ENCODE measurements around the gene VPS8.
"Not testable (repeated sequence)": the region's sequence is repeated elsewhere in the genome, so short reads cannot be mapped to it uniquely, and the experiment has no call there.

The VPS8 gene

GRCh38 chr3:185017584-185017983 is 205.6 kb downstream of the VPS8 start:
- H3K27me3 ChIP-seq (replicated peaks; ENCODE audit: control insufficient read depth, insufficient read depth, low read length); H3K4me3 ChIP-seq (ENCODE audit: low read length); H3K4me1 ChIP-seq (ENCODE audit: control insufficient read depth, insufficient read depth, low read length); H3K9me3 ChIP-seq (ENCODE audit: control insufficient read depth, low read length); DNase-seq (ENCODE audit: low read depth); H3K9ac ChIP-seq (ENCODE audit: low read length); H3K36me3 ChIP-seq (ENCODE audit: control insufficient read depth, insufficient read depth, low read length, severe bottlenecking): not testable (repeated sequence)

- not testable (repeated sequence) for H3K4me1 ChIP-seq (ENCODE audit: control insufficient read depth, insufficient read depth, low read length); H3K4me3 ChIP-seq (ENCODE audit: low read length); H3K36me3 ChIP-seq (ENCODE audit: control insufficient read depth, insufficient read depth, low read length, severe bottlenecking); DNase-seq (ENCODE audit: low read depth); H3K9ac ChIP-seq (ENCODE audit: low read length); H3K9me3 ChIP-seq (ENCODE audit: control insufficient read depth, low read length); H3K27me3 ChIP-seq (replicated peaks; ENCODE audit: control insufficient read depth, insufficient read depth, low read length)
Observed at GRCh38 chr3:185017996-185018395, 206.0 kb downstream of the VPS8 start.

DNA sequence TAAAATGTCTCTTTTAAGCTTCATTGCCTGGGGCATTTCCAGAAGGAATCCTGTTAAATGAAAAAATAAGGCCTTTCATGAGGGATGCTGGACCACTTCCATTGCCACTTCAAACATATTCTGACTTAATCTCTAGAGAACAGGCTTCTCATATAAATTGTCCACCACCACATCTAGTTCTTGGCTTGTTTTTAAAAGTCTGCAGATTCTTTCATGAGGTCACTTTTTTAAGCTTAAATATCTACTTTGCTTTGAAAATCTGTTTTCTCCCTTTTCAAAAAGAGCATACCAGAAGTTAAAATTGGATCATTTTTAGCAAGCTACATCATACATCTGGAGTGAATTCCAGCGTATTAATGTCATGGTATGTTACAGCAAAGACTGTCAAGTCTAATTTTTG is 209.3 kb downstream of the VPS8 start:
- Histone ChIP-seq H3K9ac (ENCODE audit: low read length) (no peak overlapping the region), H3K4me3 (ENCODE audit: low read length) (no peak overlapping the region), H3K36me3 (ENCODE audit: control insufficient read depth, insufficient read depth, low read length, severe bottlenecking) (peaks cover 4% of the 10 kb centered on the region), H3K4me1 (ENCODE audit: control insufficient read depth, insufficient read depth, low read length) (no peaks in the 10 kb centered on the region), H3K9me3 (ENCODE audit: control insufficient read depth, low read length) (no peaks in the 10 kb centered on the region), H3K27me3 (replicated peaks; ENCODE audit: control insufficient read depth, insufficient read depth, low read length) (no peaks in the 10 kb centered on the region)
- DNase-seq (ENCODE audit: low read depth), result peak; percentile 43

- no peak for DNase-seq (ENCODE audit: low read depth)
Observed at GRCh38 chr3:185024406-185024805, 212.4 kb downstream of the VPS8 start.

GRCh38 chr3:185024966-185025365 is 213.0 kb downstream of the VPS8 start:
- H3K36me3 ChIP-seq (ENCODE audit: control insufficient read depth, insufficient read depth, low read length, severe bottlenecking), result no peaks in the 10 kb centered on the region
- no peak overlapping the region for H3K4me3 ChIP-seq (ENCODE audit: low read length)
- H3K27me3 ChIP-seq (replicated peaks; ENCODE audit: control insufficient read depth, insufficient read depth, low read length), result no peaks in the 10 kb centered on the region
- H3K9ac ChIP-seq (ENCODE audit: low read length), result no peak overlapping the region
- H3K9me3 ChIP-seq (ENCODE audit: control insufficient read depth, low read length), result no peaks in the 10 kb centered on the region
- DNase-seq (ENCODE audit: low read depth), result no peak
- H3K4me1 ChIP-seq (ENCODE audit: control insufficient read depth, insufficient read depth, low read length), result no peaks in the 10 kb centered on the region

More at GRCh38 chr3:185024406-185024805, 212.4 kb downstream of the VPS8 start:
- Histone ChIP-seq H3K4me3 (ENCODE audit: low read length) (no peak overlapping the region), H3K9ac (ENCODE audit: low read length) (no peak overlapping the region), H3K27me3 (replicated peaks; ENCODE audit: control insufficient read depth, insufficient read depth, low read length) (no peaks in the 10 kb centered on the region), H3K36me3 (ENCODE audit: control insufficient read depth, insufficient read depth, low read length, severe bottlenecking) (no peaks in the 10 kb centered on the region), H3K4me1 (ENCODE audit: control insufficient read depth, insufficient read depth, low read length) (no peaks in the 10 kb centered on the region), H3K9me3 (ENCODE audit: control insufficient read depth, low read length) (no peaks in the 10 kb centered on the region)

DNA sequence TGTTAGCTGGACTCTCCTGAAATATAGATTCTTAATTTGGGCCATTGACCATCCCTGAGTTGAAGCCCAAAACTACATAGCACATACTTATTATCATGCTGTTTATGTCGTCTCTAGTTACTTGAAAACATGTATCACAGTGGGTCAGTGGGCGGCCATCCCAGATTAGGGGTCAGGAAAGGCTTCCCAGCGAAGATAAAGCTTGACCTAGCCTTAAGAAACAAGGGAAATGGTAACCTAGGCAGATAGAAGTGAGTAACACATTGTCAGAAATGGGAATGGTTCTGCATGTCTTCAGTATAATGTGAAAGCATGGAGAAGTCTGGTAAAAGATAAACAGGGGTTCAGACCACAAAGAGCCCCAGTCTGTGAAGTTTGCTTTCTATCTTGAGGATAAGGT is 216.2 kb downstream of the VPS8 start:
- Histone ChIP-seq H3K4me1 (ENCODE audit: control insufficient read depth, insufficient read depth, low read length) (no peaks in the 10 kb centered on the region), H3K4me3 (ENCODE audit: low read length) (no peak overlapping the region), H3K9me3 (ENCODE audit: control insufficient read depth, low read length) (no peaks in the 10 kb centered on the region), H3K9ac (ENCODE audit: low read length) (no peak overlapping the region), H3K27me3 (replicated peaks; ENCODE audit: control insufficient read depth, insufficient read depth, low read length) (no peaks in the 10 kb centered on the region), H3K36me3 (ENCODE audit: control insufficient read depth, insufficient read depth, low read length, severe bottlenecking) (peaks cover 1% of the 10 kb centered on the region)
- DNase-seq (ENCODE audit: low read depth), result no peak

GRCh38 chr3:185029086-185029485 is 217.1 kb downstream of the VPS8 start:
- Histone ChIP-seq H3K27me3 (replicated peaks; ENCODE audit: control insufficient read depth, insufficient read depth, low read length) (no peaks in the 10 kb centered on the region), H3K4me3 (ENCODE audit: low read length) (no peak overlapping the region), H3K9me3 (ENCODE audit: control insufficient read depth, low read length) (no peaks in the 10 kb centered on the region), H3K4me1 (ENCODE audit: control insufficient read depth, insufficient read depth, low read length) (no peaks in the 10 kb centered on the region), H3K36me3 (ENCODE audit: control insufficient read depth, insufficient read depth, low read length, severe bottlenecking) (peaks cover 5% of the 10 kb centered on the region), H3K9ac (ENCODE audit: low read length) (no peak overlapping the region)
- DNase-seq (ENCODE audit: low read depth), result no peak

DNA sequence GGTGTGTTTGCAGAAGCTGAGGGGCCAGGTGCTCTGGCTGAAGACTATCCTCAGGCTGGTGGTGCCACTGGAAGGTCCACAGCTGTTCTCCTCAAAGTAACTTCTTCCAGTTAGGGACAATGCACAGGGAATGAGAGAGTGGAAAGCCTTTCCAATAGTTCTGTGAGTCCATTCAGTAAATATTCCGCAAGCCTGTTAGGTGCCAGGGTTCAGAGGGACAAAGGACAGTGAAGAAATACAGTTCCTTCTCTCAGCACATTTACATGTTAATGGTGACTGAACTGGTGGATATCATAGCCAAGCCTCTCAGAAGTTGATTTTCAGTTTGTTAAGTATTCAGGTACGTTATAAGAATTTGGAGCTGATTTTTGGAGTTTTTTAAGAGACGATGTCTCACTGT is 218.4 kb downstream of the VPS8 start:
- Histone ChIP-seq H3K9ac (ENCODE audit: low read length) (no peak overlapping the region), H3K36me3 (ENCODE audit: control insufficient read depth, insufficient read depth, low read length, severe bottlenecking) (peaks cover 5% of the 10 kb centered on the region), H3K4me1 (ENCODE audit: control insufficient read depth, insufficient read depth, low read length) (no peaks in the 10 kb centered on the region), H3K4me3 (ENCODE audit: low read length) (no peak overlapping the region), H3K9me3 (ENCODE audit: control insufficient read depth, low read length) (no peaks in the 10 kb centered on the region), H3K27me3 (replicated peaks; ENCODE audit: control insufficient read depth, insufficient read depth, low read length) (no peaks in the 10 kb centered on the region)
- no peak for DNase-seq (ENCODE audit: low read depth)

DNA sequence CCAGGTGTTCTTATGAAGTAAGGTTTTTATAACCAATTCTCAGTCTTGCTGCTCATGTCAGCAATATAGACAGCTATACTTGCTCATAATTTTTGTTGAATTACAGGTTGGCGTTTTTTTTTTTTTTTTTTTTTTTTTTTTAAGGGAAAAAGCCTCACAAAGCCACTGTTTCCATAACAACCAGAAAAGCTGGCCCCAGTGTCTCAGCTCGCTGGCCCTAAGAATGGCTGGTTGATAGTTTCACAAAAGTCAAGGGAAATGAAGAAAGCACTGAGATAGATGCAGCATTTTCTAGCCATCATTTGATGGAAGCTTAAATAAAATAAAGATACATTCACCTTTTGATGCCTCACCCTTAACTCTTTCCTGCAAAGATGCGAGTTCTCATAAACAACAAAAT is 219.0 kb downstream of the VPS8 start:
- no peak for DNase-seq (ENCODE audit: low read depth)
- H3K4me1 ChIP-seq (ENCODE audit: control insufficient read depth, insufficient read depth, low read length), result no peaks in the 10 kb centered on the region
- no peaks in the 10 kb centered on the region for H3K27me3 ChIP-seq (replicated peaks; ENCODE audit: control insufficient read depth, insufficient read depth, low read length)
- H3K9me3 ChIP-seq (ENCODE audit: control insufficient read depth, low read length), result no peaks in the 10 kb centered on the region
- no peak overlapping the region for H3K9ac ChIP-seq (ENCODE audit: low read length)
- H3K36me3 ChIP-seq (ENCODE audit: control insufficient read depth, insufficient read depth, low read length, severe bottlenecking), result peaks cover 5% of the 10 kb centered on the region
- no peak overlapping the region for H3K4me3 ChIP-seq (ENCODE audit: low read length)

- no peak for DNase-seq (ENCODE audit: low read depth)
- Histone ChIP-seq H3K4me3 (ENCODE audit: low read length) (no peak overlapping the region), H3K9ac (ENCODE audit: low read length) (no peak overlapping the region), H3K27me3 (replicated peaks; ENCODE audit: control insufficient read depth, insufficient read depth, low read length) (no peaks in the 10 kb centered on the region), H3K4me1 (ENCODE audit: control insufficient read depth, insufficient read depth, low read length) (no peaks in the 10 kb centered on the region), H3K36me3 (ENCODE audit: control insufficient read depth, insufficient read depth, low read length, severe bottlenecking) (peaks cover 5% of the 10 kb centered on the region), H3K9me3 (ENCODE audit: control insufficient read depth, low read length) (peaks cover 16% of the 10 kb centered on the region)
Observed at GRCh38 chr3:185037801-185038200, 225.8 kb downstream of the VPS8 start.

DNA sequence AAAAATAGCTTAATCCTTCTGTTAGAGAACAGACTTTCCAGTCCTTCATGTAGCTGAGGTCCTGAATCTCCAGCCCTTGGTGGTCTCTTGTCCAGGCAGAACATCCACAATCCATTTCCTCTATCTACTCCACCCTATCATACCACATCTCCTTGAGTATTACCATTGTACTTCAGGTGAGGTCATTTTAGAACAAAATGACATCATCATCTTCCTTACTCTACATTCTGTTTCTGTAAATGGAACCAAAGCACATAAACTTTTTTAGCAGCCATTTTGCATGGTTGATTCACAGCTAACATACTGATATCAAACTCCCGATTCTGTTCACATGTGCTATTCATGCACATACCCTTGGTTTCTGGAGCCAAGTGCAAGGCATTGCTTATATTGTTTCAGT is 228.5 kb downstream of the VPS8 start:
- Histone ChIP-seq H3K9me3 (ENCODE audit: control insufficient read depth, low read length) (peaks cover 16% of the 10 kb centered on the region), H3K4me1 (ENCODE audit: control insufficient read depth, insufficient read depth, low read length) (peaks cover 6% of the 10 kb centered on the region), H3K36me3 (ENCODE audit: control insufficient read depth, insufficient read depth, low read length, severe bottlenecking) (no peaks in the 10 kb centered on the region), H3K27me3 (replicated peaks; ENCODE audit: control insufficient read depth, insufficient read depth, low read length) (no peaks in the 10 kb centered on the region), H3K4me3 (ENCODE audit: low read length) (no peak overlapping the region), H3K9ac (ENCODE audit: low read length) (no peak overlapping the region)
- DNase-seq (ENCODE audit: low read depth), result no peak

DNA sequence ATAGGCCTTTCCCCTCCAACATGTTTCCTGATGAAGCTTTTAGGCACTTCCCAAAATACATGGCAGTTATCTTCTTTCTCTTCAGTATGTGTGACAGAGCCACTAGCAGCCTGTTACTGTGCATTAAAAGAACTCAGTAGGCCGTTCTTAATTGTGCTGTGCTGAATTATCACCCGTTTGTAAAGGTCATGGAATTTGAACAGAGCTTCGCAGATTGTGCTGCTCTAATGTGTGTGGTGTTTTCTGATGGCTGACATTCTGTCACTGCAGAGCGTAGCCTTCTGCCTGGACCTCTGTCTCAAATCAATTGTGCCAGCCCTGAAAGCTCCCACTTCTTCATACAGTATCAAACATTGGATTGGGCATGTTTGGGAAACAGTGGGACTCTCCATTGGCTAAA is 229.6 kb downstream of the VPS8 start:
- H3K4me1 ChIP-seq (ENCODE audit: control insufficient read depth, insufficient read depth, low read length), result peaks cover 15% of the 10 kb centered on the region
- H3K4me3 ChIP-seq (ENCODE audit: low read length), result no peak overlapping the region
- H3K27me3 ChIP-seq (replicated peaks; ENCODE audit: control insufficient read depth, insufficient read depth, low read length), result no peaks in the 10 kb centered on the region
- H3K9me3 ChIP-seq (ENCODE audit: control insufficient read depth, low read length), result peaks cover 12% of the 10 kb centered on the region
- no peaks in the 10 kb centered on the region for H3K36me3 ChIP-seq (ENCODE audit: control insufficient read depth, insufficient read depth, low read length, severe bottlenecking)
- H3K9ac ChIP-seq (ENCODE audit: low read length), result no peak overlapping the region
- no peak for DNase-seq (ENCODE audit: low read depth)
